CD4-positive, alpha-beta T cell treated with Interleukin-21 for 1 hour (primary cell): Measurements from ENCODE around the gene CCDC187.

Experiments
- DNase-seq: peaks from one replicate; pipeline ENCODE4 v3.0.0-alpha.2; 2020

Gene CCDC187

GRCh38 chr9:136265561-136266355 is 38.1 kb downstream of the CCDC187 start:
- no peak for DNase-seq

- DNase-seq = no peak
Measured at GRCh38 chr9:136264441-136265405, 39.2 kb downstream of the CCDC187 start.

- no peak for DNase-seq
Measured at GRCh38 chr9:136264031-136264430, 39.9 kb downstream of the CCDC187 start.

- no peak for DNase-seq
Measured at GRCh38 chr9:136262671-136263178, 41.2 kb downstream of the CCDC187 start.

- DNase-seq = no peak
Measured at GRCh38 chr9:136261686-136262430, 42.0 kb downstream of the CCDC187 start.

GRCh38 chr9:136260936-136261472 is 42.9 kb downstream of the CCDC187 start:
- no peak for DNase-seq

- no peak for DNase-seq
Measured at GRCh38 chr9:136260521-136260920, 43.4 kb downstream of the CCDC187 start.

- DNase-seq = no peak
Measured at GRCh38 chr9:136259836-136260235, 44.1 kb downstream of the CCDC187 start.

- no peak for DNase-seq
Measured at GRCh38 chr9:136259517-136259813, 44.4 kb downstream of the CCDC187 start.

GRCh38 chr9:136258786-136259516 is 44.9 kb downstream of the CCDC187 start:
- DNase-seq = no peak

GRCh38 chr9:136258299-136258625 is 45.6 kb downstream of the CCDC187 start:
- no peak for DNase-seq

- no peak for DNase-seq
Measured at GRCh38 chr9:136257381-136258298, 46.3 kb downstream of the CCDC187 start.

- no peak for DNase-seq
Measured at GRCh38 chr9:136255896-136256890, 47.7 kb downstream of the CCDC187 start.

GRCh38 chr9:136255166-136255538 is 48.7 kb downstream of the CCDC187 start:
- DNase-seq = no peak

- DNase-seq = no peak
Measured at GRCh38 chr9:136254381-136255165, 49.3 kb downstream of the CCDC187 start.

- DNase-seq = no peak
Measured at GRCh38 chr9:136253246-136254130, 50.4 kb downstream of the CCDC187 start.

- no peak for DNase-seq
Measured at GRCh38 chr9:136252846-136253245, 51.0 kb downstream of the CCDC187 start.

GRCh38 chr9:136252281-136252680 is 51.6 kb downstream of the CCDC187 start:
- no peak for DNase-seq
